ENCODE results near the gene BAIAP2. TPM values are rescaled to one million over a fixed set of nuclear protein-coding genes. Genes with fewer than 3 reads are reported as not detected.

BAIAP2 gene
- total RNA-seq, 2 experiments from 2014 or later: 5.9 to 6.3 TPM

- no peak for TF ChIP-seq CTCF (IDR thresholded peaks at IDR 0.05)
- Mint-ChIP-seq H3K4me1 (ENCODE audit: low read depth) (peaks cover 35% of the 10 kb centered on the region), H3K36me3 (ENCODE audit: low read depth) (peaks cover 3% of the 10 kb centered on the region), H3K9me3 (peaks cover 3% of the 10 kb centered on the region), H3K27me3 (peaks cover 2% of the 10 kb centered on the region), H3K27ac (no peak overlapping the region), H3K4me3 (no peak overlapping the region)
- CTCF ChIA-PET: interaction anchor here (1.0 to 4.8 kb wide), 3 partner anchors 77 to 81 kb away, joined by 3 to 55 read pairs (median 28); no protein-coding TSS in a partner anchor
- ATAC-seq: no peak
- no peak for DNase-seq
- POLR2A ChIA-PET: interaction anchor here (1.3 kb wide), 1 partner anchor 18 kb away, joined by 3 read pairs; no protein-coding TSS in a partner anchor
- intact Hi-C loops (cut with micrococcal nuclease): no loop called here
Measured at GRCh38 chr17:81021531-81022343, 13.2 kb upstream of the BAIAP2 start.

- ChIA-PET POLR2A (interaction anchor here (1.3 kb wide), 1 partner anchor 17 kb away, joined by 3 read pairs; no protein-coding TSS in a partner anchor), CTCF (interaction anchor here (1.0 to 4.8 kb wide), 2 partner anchors 76 to 81 kb away, joined by 3 to 55 read pairs; no protein-coding TSS in a partner anchor)
- ATAC-seq (no peak), DNase-seq (no peak)
- Mint-ChIP-seq H3K4me3 (no peak overlapping the region), H3K9me3 (peaks cover 4% of the 10 kb centered on the region), H3K4me1 (ENCODE audit: low read depth) (peaks cover 32% of the 10 kb centered on the region), H3K27ac (no peak overlapping the region), H3K27me3 (peaks cover 2% of the 10 kb centered on the region), H3K36me3 (ENCODE audit: low read depth) (no peaks in the 10 kb centered on the region)
- TF ChIP-seq CTCF (IDR thresholded peaks at IDR 0.05): no peak
- intact Hi-C loops (cut with micrococcal nuclease): no loop called here
Measured at GRCh38 chr17:81022344-81022676, 12.6 kb upstream of the BAIAP2 start.

GRCh38 chr17:81025065-81025740 is 9.7 kb upstream of the BAIAP2 start:
- POLR2A ChIA-PET: interaction anchor here (1.1 kb wide), 1 partner anchor 77 kb away, joined by 4 read pairs; no protein-coding TSS in a partner anchor

GRCh38 chr17:81025741-81026129 is 9.2 kb upstream of the BAIAP2 start:
- no peak overlapping the region for H3K27ac Mint-ChIP-seq
- H3K36me3 Mint-ChIP-seq (ENCODE audit: low read depth): no peaks in the 10 kb centered on the region
- no peak for TF ChIP-seq CTCF (IDR thresholded peaks at IDR 0.05)
- DNase-seq: no peak
- no peak for ATAC-seq
- peaks cover 4% of the 10 kb centered on the region for H3K9me3 Mint-ChIP-seq
- ChIA-PET CTCF (interaction anchor here (0.8 to 4.8 kb wide), 5 partner anchors 10 to 77 kb away, joined by 3 to 55 read pairs (median 3); no protein-coding TSS in a partner anchor), POLR2A (interaction anchor here (0.6 to 1.1 kb wide), 2 partner anchors 68 to 76 kb away, joined by 3 to 4 read pairs; no protein-coding TSS in a partner anchor)
- peaks cover 18% of the 10 kb centered on the region for H3K4me1 Mint-ChIP-seq (ENCODE audit: low read depth)
- intact Hi-C loops (cut with micrococcal nuclease): loop anchor here (5.0 kb wide), 1 partner anchor 77 kb away; no protein-coding TSS in a partner anchor
- peaks cover 9% of the 10 kb centered on the region for H3K27me3 Mint-ChIP-seq
- H3K4me3 Mint-ChIP-seq: no peak overlapping the region

More at GRCh38 chr17:81025065-81025740, 9.7 kb upstream of the BAIAP2 start:
- no peak overlapping the region for H3K4me3 Mint-ChIP-seq
- ATAC-seq (no peak), DNase-seq (no peak)
- CTCF ChIA-PET: interaction anchor here (0.8 to 4.8 kb wide), 5 partner anchors 10 to 78 kb away, joined by 3 to 55 read pairs (median 3); no protein-coding TSS in a partner anchor
- no peak for TF ChIP-seq CTCF (IDR thresholded peaks at IDR 0.05)
- H3K9me3 Mint-ChIP-seq: peaks cover 4% of the 10 kb centered on the region
- peaks cover 6% of the 10 kb centered on the region for H3K27me3 Mint-ChIP-seq
- H3K4me1 Mint-ChIP-seq (ENCODE audit: low read depth): peaks cover 18% of the 10 kb centered on the region
- intact Hi-C loops (cut with micrococcal nuclease): loop anchor here (5.0 kb wide), 1 partner anchor 77 kb away; no protein-coding TSS in a partner anchor
- H3K36me3 Mint-ChIP-seq (ENCODE audit: low read depth): no peaks in the 10 kb centered on the region
- no peak overlapping the region for H3K27ac Mint-ChIP-seq

Data from activated CD8-positive, alpha-beta T cell treated with anti-CD3 and anti-CD28 coated beads for 36 hours (primary cell).